GM13977 (cell line): Measurements from ENCODE around the gene TMEM9.

Experiments
- DNase-seq: peaks from one replicate; pipeline ENCODE4 v3.0.0; 2012; ENCODE audit warnings: low spot score
- CTCF ChIP-seq: IDR thresholded peaks from 2 replicates; pipeline ENCODE4 v1.5.1; 2012; ENCODE audit warnings: mild to moderate bottlenecking, control low read depth; ENCODE audit not compliant: insufficient read depth; ENCODE audit errors: extremely low read depth, missing control alignments
- in situ Hi-C: fragments of 300-500 bp; cut with MboI; formaldehyde crosslinking; loops from one replicate; pipeline ENCODE4 v1.12.0; 2022; ENCODE audit warnings: low sequenced_read_pairs, low pct_unique_long_range_greater_than_20kb, mixed read lengths, inconsistent platforms; ENCODE audit not compliant: unreplicated experiment

The TMEM9 gene

GRCh38 chr1:201085902-201086735, 68.2 kb downstream of the TMEM9 start:
- peak; percentile 62 for TF ChIP-seq CTCF
- in situ Hi-C loops = no loop called here
- DNase-seq = peak; percentile 80
